MM.1S (cell line): ENCODE results near the gene BBS7.

Source experiments
- EZH2 ChIP-seq: fragments of 300-600 bp; sonication (generic); optimal IDR thresholded peaks from 2 replicates; pipeline ENCODE3; 2017; ENCODE audit warnings: low read depth, mild to moderate bottlenecking, antibody characterized with exemption, low read length, mixed read lengths
- EZH2phosphoT487 ChIP-seq: fragments of 300-600 bp; sonication (generic); IDR thresholded peaks from 2 replicates; pipeline ENCODE4 v1.6.1; 2018; ENCODE audit warnings: antibody characterized with exemption, low read length
- TF ChIP-seq, protein P1 (sequence below): fragments of 300-600 bp; sonication (generic); IDR thresholded peaks from 2 replicates; pipeline ENCODE4 v1.5.1; 2016; ENCODE audit warnings: antibody characterized with exemption, low read length, mixed read lengths

DNA sequence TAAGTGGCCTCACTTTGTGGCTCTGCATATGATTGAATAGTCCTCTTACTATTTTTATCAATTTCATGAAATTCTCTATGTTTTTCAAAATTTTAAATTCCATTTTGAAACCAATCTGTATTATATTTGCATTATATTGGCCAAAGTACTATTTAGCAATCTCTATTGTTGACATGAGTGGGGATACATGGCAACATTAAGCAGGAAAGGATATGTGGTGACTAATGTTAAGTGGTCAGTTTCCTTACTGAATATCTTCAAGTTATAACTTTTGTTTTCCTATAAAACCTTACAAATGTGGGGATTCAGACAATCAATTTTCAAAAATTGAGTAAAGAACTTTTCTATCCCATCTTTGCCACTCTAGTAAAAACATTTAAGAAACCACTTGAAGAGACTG is 10.2 kb downstream of the BBS7 start:
- TF ChIP-seq, protein P1, sequence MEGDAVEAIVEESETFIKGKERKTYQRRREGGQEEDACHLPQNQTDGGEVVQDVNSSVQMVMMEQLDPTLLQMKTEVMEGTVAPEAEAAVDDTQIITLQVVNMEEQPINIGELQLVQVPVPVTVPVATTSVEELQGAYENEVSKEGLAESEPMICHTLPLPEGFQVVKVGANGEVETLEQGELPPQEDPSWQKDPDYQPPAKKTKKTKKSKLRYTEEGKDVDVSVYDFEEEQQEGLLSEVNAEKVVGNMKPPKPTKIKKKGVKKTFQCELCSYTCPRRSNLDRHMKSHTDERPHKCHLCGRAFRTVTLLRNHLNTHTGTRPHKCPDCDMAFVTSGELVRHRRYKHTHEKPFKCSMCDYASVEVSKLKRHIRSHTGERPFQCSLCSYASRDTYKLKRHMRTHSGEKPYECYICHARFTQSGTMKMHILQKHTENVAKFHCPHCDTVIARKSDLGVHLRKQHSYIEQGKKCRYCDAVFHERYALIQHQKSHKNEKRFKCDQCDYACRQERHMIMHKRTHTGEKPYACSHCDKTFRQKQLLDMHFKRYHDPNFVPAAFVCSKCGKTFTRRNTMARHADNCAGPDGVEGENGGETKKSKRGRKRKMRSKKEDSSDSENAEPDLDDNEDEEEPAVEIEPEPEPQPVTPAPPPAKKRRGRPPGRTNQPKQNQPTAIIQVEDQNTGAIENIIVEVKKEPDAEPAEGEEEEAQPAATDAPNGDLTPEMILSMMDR: no peak
- TF ChIP-seq EZH2phosphoT487 (no peak), EZH2 (no peak)
